Pons (tissue), 1 donor: ENCODE data around the gene FBRS.

Experiments used
- DNase-seq: peaks from one replicate; pipeline ENCODE4 v3.0.0-alpha.2; 2016; ENCODE audit warnings: low spot score

FBRS gene

DNA sequence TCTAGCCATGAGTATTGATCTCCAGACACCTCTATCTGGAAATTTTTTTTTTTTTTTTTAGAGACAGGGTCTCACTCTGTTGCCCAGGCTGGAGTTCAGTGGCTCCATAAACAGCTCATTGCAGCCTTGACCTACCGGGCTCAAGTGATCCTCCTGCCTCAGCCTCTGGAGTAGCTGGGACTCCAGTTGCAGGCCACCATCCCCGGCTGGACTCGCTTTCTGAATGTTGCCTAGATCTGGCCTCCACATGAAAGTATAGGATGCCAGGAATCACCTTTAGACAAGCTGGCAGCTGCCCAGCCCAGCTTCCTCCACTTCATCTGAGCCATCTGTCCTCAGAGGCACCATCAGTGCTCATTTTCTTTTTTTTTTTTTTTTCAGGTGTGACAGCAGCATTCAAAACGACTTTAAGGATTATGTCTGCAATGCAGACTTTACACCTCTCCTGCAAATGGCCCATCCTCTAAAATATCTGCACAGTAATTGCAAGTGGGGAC, 13.8 kb upstream of the FBRS start:
- no peak for DNase-seq

DNA sequence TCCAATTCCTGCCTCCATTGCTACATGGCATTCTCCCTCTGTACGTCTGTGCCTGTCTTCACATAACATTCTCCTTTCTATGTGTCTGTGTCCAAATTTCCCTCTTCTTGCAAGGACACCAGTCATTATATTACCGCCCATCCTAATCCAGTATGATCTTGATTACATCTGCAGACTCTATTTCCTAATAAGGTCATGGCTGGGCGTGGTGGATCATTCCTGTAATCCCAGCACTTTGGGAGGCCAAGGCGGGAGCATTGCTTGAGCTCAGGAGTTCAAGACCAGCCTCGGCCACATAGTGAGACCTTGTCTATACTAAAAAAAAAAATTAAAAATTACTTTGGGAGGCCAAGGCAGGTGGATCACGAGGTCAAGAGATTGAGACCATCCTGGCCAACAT, 12.5 kb upstream of the FBRS start:
- DNase-seq: no peak

DNA sequence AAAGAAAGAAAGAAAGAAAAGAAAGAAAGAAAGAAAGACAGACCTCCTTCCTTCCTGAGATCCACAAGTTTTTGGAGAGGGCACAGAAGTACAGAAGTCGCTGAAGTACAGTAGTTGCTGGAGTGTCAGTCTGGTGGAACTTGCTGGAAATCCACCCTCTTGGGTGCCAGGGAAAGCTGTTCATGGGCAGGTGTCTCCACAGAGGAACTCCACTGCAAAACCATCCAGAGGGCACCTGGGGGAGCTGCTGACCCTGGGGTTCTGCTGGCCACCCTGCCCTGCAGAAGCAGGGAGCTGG, 11.0 kb upstream of the FBRS start:
- no peak for DNase-seq

DNA sequence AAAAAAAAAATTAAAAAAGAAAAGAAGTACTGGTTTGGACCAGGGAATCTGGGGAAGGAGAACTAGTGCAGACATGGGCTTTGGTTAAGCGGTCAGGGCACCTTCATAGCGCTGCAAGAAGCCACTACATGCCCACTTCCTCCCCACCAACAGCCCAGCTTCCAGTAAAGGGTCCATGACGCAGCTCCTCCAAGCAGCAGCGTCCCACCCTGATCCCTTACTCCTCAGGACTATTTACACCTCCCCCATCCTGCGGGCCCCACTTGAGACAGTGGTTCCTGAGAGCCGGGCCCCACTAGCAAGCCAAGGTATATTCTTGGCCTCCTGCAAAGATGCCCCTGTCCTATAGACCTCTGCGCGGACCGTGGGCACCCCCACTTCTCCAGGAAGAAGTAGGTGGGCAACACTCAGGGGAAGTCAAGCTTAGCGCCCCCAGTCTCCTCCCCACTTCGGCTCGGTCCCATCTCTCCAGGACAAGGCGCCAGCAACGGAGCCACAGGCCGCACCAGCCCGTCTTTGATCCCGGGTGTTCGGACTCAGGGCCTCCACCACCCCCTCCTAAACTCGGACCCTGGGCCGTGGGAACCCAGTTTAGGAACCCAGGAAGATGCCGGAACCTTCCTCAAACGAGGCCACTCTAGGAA, 8.4 kb upstream of the FBRS start:
- DNase-seq: peak; percentile 37

DNA sequence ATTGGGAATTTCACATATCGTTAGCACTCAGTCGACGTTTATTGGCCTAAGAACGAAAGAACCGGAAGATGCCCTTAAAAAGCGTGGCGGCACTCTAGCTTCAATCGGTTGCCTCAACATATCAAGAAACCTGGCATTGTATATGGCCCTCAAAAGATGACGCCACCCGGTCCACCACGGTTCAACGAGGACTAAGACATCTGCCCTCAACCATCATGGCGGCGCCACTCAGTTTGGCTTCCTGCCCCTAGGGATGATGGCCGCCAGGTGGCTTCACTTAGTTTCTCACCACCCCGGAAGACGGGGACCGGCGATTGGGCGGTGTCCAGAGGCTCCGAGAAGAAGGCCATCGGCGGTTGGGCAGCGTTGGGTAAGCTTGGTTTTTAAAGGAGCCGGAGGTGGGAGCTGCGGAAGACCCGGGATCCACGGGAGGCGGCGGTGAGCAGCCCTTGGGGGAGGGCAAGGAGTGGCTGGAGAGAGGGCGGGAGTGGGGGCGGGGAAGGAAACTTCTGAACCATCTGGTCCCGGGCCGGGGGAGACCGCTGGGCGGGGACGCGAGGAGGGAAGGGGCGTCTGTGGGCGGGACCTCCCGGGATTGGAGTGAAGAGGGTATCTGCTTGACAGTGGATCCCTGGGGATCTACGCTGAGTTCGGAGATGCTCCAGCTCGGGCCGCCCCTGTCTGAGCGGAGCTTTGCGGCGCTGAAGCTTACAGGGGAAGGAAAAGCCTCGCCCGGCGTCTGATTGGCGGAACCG, 7.7 kb upstream of the FBRS start, which contains the start of gene PRR14:
TSS of gene PRR14 (plus strand) at position 592 of the 755 bp plus-strand sequence. CDS start 686 bp downstream, outside the sequence.
- peak; percentile 100 for DNase-seq

DNA sequence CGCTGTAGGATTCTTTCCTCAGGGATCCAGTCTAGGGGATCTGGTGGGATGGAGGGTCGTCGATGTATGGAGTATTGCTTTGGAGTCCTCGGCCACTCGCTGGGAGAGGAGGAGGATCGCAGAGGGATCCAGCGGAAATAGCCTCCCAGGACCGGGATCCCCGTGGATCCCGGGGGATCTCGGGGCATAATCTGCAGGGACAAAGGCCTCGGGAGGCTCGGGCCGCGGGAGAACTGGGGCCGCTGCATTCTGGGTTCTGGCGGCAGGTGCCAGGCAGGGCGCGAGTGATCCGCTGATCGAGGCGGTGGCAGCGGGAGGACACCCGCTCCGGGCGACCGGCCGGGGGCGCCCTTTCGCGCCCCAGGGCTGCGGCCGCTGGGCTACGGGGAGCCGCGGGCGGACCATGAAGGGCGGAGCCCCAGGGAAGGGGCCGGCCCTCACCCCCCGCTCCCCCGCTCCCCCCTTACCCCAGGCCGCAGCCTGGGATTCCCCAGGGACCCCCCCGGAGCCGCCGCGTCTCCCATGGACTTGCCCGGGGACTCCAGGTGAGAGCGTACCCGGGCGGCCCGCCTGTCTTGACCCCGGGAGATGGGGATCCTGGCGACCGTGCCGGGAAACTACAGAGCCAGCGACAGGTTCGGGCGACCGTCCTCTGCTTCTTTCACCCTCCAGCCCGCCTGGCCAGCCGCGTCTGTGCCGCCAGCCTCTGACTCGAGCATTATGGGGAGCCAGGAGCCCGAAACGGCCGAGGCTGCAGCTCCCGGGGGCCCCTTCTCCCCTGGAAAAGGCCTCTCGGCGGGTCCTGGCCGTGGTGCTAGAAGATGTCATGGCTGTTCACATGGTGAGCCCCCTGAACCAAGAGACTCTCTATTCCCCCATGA, 6.9 kb upstream of the FBRS start:
- peak; percentile 47 for DNase-seq

DNA sequence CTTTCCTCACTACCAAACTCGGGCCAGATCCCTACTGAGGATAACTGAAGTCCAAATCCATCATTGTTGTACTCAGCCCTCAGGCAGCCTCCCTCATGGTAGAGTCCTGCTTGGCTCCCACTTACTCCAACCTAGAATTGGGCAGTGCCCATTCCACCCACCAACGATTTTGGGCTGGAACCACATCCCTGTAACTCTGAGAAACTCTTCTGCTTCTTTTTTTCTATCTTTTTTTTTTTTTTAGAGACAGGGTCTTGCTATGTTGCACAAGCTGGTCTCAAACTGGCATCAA, 6.3 kb upstream of the FBRS start:
- DNase-seq: no peak

DNA sequence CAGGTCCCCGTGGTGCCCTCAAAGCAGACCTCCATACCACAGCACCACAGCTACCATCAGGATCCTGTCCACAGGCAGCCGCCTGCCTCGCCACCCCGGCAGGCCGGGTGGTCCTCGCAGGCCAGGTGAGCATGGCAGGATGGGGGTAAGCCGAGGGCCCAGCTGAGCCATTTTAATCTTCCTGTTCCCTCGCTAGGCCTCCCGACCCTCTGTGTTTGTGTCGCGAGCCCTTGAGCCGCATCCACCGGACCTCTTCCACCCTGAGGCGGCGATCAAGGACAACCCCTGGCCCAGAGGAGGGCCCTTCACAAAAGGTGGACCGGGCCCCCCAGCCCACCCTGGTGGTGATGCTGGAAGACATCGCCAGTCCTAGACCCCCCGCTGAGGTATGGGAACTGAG, 5.5 kb upstream of the FBRS start:
- no peak for DNase-seq

DNA sequence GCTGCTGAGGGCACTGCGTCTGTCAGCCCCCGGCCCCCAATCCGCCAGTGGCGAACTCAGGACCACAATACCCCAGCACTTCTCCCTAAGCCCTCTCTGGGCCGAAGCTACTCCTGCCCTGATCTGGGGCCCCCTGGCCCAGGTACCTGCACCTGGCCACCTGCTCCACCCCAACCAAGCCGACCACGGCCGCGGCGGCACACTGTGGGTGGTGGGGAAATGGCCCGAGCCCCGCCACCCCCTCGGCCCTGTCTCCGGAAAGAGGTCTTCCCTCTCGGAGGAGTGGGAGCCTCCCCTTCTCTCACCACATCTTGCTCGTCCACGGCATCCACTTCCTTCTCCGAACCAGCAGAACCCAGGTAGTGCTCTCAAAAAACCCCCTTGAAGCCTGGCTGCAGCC, 3.4 kb upstream of the FBRS start:
- DNase-seq: no peak

DNA sequence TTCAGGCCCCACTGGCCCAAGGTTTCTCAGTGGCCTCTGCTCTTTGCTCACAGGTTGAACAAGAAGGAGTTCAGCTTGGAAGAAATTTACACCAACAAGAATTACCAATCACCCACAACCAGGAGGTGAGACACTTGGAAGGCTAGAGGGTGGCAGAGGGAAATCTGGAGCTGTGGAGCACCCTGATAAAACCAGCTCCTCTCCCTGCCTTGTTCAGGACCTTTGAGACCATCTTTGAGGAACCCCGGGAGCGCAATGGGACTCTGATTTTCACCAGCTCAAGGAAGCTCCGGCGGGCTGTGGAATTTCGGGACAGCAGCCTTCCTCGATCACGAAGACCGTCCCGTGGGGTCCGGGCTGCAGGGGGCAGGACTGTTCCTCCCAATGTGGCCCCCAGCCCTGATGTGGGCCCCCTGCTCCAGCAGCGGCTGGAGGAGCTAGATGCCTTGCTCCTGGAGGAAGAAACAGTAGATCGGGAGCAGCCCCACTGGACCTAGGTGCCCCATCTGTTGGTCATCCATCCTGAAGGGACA, 2.4 kb upstream of the FBRS start:
- DNase-seq: no peak

DNA sequence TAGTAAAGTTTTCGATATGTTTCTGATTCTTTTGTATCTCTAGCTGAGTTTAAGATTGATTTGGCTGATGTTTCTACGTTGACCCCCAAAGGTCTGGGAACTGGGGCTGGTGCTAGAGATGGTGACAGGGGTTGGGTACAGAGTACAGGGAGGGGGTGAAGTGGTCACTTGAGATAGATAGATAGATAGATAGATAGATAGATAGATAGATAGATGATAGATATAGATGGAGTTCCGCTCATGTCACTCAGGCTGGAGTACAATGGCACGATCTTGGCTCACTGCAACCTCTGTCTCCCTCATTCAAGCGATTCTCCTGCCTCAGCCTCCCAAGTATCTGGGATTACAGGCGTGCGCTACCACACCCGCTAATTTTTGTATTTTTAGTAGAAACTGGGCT, 1.8 kb upstream of the FBRS start:
- DNase-seq: no peak

DNA sequence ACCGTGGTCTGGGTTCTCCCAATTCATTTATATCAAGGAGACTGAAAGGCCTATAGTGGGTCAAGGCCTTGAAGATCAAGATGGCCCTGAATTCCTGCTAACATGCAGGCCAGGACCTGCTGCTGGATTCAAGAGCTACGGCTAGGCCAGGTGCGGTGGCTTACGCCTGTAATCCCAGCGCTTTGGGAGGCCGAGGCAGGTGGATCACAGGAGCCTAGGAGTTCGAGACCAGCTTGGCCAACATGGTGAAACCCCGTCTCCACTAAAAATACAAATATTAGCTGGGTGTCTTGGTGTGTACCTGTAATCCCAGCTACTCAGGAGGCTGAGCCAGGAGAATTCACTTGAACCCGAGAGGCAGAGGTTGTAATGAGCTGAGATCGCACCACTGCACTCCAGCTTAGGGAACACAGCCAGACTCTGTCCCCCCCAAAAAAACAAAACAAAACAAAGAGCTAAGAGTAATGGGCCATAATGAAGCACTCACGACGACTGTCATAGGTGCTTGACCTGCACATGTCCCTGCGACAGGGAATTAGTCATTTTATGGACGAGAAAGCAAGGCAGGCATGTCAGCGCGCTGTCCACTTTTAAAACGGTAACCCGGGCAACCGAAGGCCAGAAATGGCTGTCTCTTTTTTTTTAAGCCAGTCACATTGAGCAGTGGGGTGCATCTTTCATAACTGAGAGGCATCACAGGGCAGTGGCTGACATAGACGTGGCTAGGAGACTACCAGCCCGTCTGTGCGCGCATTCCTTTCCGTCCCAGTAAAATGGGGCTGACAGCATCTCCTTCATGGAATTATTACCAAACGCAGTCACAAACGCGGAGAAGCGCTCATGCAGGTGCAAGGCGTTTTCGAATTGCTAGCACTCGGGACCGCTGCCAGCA, 1.0 kb upstream of the FBRS start:
- DNase-seq: no peak

DNA sequence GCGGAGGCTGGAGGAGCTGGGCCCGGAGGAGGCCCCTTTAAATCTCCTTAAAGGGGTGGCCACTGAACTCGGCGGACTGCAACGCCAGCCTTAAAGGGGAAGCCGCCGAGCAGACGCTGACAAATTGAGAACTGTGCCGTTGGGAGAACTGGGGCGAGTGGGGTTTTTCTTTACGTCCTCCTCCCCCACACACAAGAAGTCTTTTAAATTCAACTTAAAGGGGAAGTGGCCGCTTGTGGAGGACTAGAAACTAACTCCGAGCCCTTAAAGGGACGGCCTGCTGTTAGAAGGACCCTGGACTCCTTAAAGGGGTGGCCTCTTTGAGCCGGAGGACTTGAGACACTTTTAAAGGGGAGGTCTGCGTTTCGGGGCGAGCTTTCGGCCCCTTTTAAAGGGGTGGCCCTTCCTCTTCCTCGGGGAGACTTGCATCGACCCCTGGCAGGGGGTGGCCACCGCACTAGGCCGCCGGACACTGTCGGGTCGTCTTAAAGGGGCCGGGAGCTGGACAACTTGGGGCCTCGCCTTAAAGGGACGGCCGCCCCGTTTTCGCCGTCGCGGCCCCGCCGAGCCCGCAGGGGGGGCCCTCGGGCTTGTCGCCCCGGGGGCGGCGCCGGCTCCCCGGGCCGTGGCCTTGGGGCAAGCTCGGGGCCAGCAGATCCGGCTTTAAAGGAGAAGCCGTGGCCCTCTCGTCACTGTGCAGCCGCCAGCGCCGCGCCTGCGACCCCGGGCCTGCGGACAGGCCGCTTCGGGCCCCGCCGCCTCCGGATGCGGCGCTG, 688 bp downstream of the FBRS start:
- peak; percentile 98 for DNase-seq

DNA sequence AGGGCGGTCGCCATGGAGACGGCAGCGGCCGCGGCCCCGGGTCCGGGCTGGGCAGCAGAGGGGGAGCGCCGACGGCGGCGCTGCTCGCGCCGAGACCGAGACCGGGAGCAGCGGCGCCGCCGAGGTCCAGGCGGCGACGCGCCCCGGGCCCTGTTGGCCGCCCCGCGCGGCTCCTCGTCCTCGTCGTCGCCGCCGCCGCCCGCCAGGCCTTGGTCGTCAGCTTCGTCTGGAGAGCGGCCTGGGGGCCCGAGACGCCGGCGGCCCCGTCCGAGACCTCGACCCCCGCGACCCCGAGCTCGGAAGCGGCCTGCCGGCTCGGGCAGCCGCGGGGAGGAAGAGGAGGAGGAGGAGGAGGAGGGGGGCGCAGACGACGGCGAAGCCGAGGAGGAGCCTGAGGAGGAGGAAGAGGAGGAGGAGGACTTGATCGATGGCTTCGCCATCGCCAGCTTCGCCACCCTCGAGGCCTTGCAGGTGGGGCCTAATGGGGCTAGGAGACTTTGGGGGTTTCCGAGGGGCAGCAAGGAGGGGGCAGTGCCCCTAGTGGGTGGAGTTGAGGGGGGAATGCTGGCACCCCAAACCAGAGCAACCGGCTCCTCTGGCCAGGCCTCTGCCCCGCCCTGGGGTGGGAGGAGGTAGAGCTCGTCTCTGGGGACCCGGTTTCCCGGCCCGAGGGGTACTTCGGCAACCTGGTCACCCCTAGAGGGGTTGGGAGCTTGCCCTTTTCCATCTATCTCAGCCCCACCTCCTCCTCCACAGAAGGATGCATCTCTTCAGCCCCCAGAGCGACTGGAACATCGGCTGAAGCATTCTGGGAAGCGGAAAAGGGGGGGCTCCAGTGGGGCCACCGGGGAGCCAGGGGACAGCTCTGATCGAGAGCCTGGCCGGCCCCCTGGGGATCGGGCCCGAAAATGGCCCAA, 1.5 kb downstream of the FBRS start:
- DNase-seq: no peak

DNA sequence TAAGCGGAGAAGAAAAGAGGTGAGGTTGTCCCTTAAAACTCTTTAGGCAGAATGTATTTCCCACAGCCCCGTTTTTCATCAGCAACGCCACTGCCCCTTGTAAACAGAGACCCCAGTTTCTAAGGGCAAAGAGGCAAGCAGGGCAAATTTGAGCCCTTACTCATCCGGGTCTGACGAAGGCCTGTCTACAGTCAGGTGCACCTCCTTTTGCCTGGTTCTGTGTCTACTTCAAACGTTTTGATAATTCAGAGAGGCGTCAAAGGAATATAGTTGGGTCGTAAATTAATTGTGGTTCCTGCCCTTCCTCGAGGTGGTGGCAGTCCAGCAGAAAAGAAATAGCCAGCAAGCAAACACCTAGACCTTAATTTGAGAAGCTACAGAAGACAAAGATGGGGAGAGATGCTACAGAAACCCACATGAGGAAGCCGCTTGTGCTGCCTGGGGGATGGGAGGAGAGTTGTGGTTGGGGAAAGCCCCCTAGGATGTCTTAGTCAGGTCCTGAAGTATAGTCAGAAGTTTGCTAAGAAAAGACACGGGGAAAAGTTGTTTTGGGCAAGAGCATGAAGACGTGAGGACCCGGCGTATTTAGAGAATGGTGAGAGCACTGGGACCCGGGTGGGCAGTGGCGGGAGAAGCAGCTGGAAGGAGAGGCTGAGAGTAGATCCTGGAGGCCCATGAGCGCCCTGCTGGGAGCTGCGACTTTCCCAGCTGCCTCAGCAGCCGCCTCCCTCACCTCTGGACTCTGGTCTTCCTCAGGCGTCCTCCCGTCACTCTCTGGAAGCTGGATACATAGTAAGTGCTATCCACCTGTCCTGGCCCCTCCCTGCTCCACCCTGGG, 2.4 kb downstream of the FBRS start:
- DNase-seq: no peak

DNA sequence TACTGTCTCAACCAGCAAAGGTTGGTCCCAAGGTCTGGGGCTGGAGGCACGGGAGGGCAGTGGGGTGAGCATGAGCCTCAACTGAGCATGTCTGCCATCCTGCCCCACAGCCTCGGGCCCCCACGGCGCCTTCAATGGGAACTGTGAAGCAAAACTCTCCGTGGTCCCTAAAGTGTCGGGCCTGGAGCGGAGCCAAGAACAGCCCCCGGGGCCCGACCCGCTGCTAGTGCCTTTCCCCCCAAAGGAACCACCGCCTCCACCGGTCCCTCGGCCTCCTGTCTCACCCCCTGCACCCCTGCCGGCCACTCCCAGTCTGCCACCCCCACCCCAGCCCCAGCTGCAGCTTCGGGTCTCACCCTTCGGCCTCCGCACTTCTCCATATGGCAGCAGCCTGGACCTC, 4.2 kb downstream of the FBRS start:
- DNase-seq: no peak

DNA sequence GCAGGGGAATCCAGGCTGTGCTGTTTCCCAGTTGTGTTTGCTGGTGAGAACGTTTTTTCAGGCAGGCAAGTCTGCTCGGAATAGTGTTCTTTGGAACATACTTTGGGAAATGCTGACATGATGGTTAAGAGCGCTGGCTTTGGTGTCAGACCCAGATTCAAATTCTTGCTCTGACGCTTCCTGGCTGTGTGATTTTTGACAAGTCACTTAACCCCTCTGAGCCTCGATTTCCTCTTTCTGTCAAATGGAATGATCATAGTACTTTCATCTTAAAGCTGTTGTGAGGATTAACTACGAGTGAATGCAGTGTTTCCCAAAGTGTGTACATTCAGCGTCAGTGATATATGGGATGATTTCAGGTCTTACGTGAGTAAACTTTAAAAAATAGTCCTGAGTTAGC, 4.8 kb downstream of the FBRS start:
- no peak for DNase-seq

DNA sequence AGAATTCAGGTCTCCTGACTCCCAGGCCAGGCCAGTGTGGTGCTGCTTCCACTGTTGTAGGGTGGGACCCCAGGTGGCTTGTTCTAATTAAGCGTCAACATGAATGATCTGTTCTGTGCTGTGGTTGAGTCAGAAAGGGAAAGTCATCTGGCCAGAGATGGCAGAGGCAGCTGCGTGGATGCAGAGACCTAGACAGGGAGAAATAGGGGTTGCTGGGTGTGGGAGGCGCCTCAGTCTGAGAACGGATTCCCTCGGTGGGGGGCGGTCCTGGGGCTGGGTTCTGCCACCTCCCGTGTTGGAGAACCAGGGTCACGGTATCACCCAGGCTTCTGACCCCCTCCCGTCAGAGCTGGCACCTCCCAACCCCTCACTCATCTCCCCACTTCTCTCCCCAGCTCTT, 5.6 kb downstream of the FBRS start:
- DNase-seq: no peak

DNA sequence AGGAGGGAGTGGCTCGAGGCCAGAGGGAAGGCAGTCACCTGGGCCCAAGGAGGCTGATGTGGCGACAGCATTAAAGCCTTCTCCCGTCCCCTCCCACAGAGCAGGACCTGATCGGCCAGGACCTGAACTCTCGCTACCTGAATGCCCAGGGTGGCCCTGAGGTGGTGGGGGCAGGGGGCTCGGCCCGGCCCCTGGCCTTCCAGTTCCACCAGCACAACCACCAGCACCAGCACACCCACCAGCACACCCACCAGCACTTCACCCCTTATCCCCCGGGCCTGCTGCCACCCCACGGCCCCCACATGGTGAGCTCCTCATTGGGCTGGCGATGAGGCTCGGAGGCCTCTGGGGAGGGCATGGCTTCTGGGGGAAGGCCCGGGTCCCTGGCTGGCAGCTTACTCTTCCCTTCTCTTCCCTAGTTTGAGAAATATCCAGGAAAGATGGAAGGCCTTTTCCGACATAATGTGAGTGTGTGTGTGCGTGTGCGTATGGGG, 6.4 kb downstream of the FBRS start:
- DNase-seq: no peak
